ENCODE measurements around the gene POLD1. TPM values are rescaled to one million over a fixed set of nuclear protein-coding genes. Genes with fewer than 3 reads are reported as not detected.

The POLD1 gene
- total RNA-seq, 1 donor from 2014 or later: 54.4 TPM

GRCh38 chr19:50451223-50451534 is 67.0 kb downstream of the POLD1 start:
- H3K27ac Mint-ChIP-seq (ENCODE audit: unreplicated experiment): no peak overlapping the region
- H3K9me3 Mint-ChIP-seq (ENCODE audit: unreplicated experiment): peaks cover 21% of the 10 kb centered on the region
- H3K4me3 Mint-ChIP-seq (ENCODE audit: unreplicated experiment): no peak overlapping the region
- no peaks in the 10 kb centered on the region for H3K4me1 Mint-ChIP-seq (ENCODE audit: unreplicated experiment)
- H3K36me3 Mint-ChIP-seq (ENCODE audit: low read depth, unreplicated experiment): peaks cover 10% of the 10 kb centered on the region
- DNase-seq (ENCODE audit: low spot score): no peak
- peaks cover 18% of the 10 kb centered on the region for H3K27me3 Mint-ChIP-seq (ENCODE audit: unreplicated experiment)
- TF ChIP-seq CTCF (IDR thresholded peaks at IDR 0.05; ENCODE audit: unreplicated experiment): no peak

GRCh38 chr19:50453243-50453642 is 69.1 kb downstream of the POLD1 start:
- peaks cover 19% of the 10 kb centered on the region for H3K9me3 Mint-ChIP-seq (ENCODE audit: unreplicated experiment)
- no peak for TF ChIP-seq CTCF (IDR thresholded peaks at IDR 0.05; ENCODE audit: unreplicated experiment)

GRCh38 chr19:50455992-50456391 is 71.8 kb downstream of the POLD1 start:
- no peak for TF ChIP-seq CTCF (IDR thresholded peaks at IDR 0.05; ENCODE audit: unreplicated experiment)
- no peak for DNase-seq (ENCODE audit: low spot score)
- no peak overlapping the region for H3K27ac Mint-ChIP-seq (ENCODE audit: unreplicated experiment)
- H3K4me1 Mint-ChIP-seq (ENCODE audit: unreplicated experiment): no peaks in the 10 kb centered on the region
- peaks cover 12% of the 10 kb centered on the region for H3K36me3 Mint-ChIP-seq (ENCODE audit: low read depth, unreplicated experiment)
- peak overlapping the region; percentile 5 for H3K4me3 Mint-ChIP-seq (ENCODE audit: unreplicated experiment)
- H3K27me3 Mint-ChIP-seq (ENCODE audit: unreplicated experiment): peaks cover 16% of the 10 kb centered on the region
- H3K9me3 Mint-ChIP-seq (ENCODE audit: unreplicated experiment): peaks cover 19% of the 10 kb centered on the region

More at GRCh38 chr19:50453243-50453642, 69.1 kb downstream of the POLD1 start:
- Mint-ChIP-seq H3K27me3 (ENCODE audit: unreplicated experiment) (peaks cover 16% of the 10 kb centered on the region), H3K4me3 (ENCODE audit: unreplicated experiment) (no peak overlapping the region), H3K4me1 (ENCODE audit: unreplicated experiment) (no peaks in the 10 kb centered on the region), H3K27ac (ENCODE audit: unreplicated experiment) (no peak overlapping the region), H3K36me3 (ENCODE audit: low read depth, unreplicated experiment) (peaks cover 12% of the 10 kb centered on the region)
- DNase-seq (ENCODE audit: low spot score): no peak

GRCh38 chr19:50457300-50457699 is 73.2 kb downstream of the POLD1 start:
- Mint-ChIP-seq H3K27ac (ENCODE audit: unreplicated experiment) (no peak overlapping the region), H3K4me3 (ENCODE audit: unreplicated experiment) (no peak overlapping the region), H3K36me3 (ENCODE audit: low read depth, unreplicated experiment) (peaks cover 12% of the 10 kb centered on the region), H3K27me3 (ENCODE audit: unreplicated experiment) (peaks cover 9% of the 10 kb centered on the region), H3K4me1 (ENCODE audit: unreplicated experiment) (no peaks in the 10 kb centered on the region), H3K9me3 (ENCODE audit: unreplicated experiment) (peaks cover 19% of the 10 kb centered on the region)
- no peak for DNase-seq (ENCODE audit: low spot score)
- TF ChIP-seq CTCF (IDR thresholded peaks at IDR 0.05; ENCODE audit: unreplicated experiment): no peak

GRCh38 chr19:50458396-50459066 is 74.4 kb downstream of the POLD1 start:
- H3K9me3 Mint-ChIP-seq (ENCODE audit: unreplicated experiment): peaks cover 13% of the 10 kb centered on the region
- peaks cover 9% of the 10 kb centered on the region for H3K27me3 Mint-ChIP-seq (ENCODE audit: unreplicated experiment)
- H3K36me3 Mint-ChIP-seq (ENCODE audit: low read depth, unreplicated experiment): peaks cover 12% of the 10 kb centered on the region
- H3K27ac Mint-ChIP-seq (ENCODE audit: unreplicated experiment): no peak overlapping the region
- no peak overlapping the region for H3K4me3 Mint-ChIP-seq (ENCODE audit: unreplicated experiment)
- TF ChIP-seq CTCF (IDR thresholded peaks at IDR 0.05; ENCODE audit: unreplicated experiment): no peak
- H3K4me1 Mint-ChIP-seq (ENCODE audit: unreplicated experiment): no peaks in the 10 kb centered on the region
- no peak for DNase-seq (ENCODE audit: low spot score)
